Fibroblast of lung (primary cell): ENCODE measurements around the gene ADGRA3. TPM values are rescaled to one million over a fixed set of nuclear protein-coding genes. Genes with fewer than 3 reads are reported as not detected.

ENCODE experiments used
- DNase-seq, 2 donors: peaks; one replicate each; pipeline versions ENCODE4 v3.0.0 to v3.0.0-alpha.2; 2010; ENCODE audit warnings: low read depth in 2 of 2
- H2AFZ ChIP-seq: 2 replicates; pipeline ENCODE4 v1.5.1; 2012; ENCODE audit warnings: low read length, control low read depth, inconsistent platforms
- H3K27ac ChIP-seq: 2 replicates; pipeline ENCODE4 v1.5.1; 2011; ENCODE audit warnings: low read length, control low read depth; ENCODE audit not compliant: insufficient read depth
- H3K27me3 ChIP-seq: 2 replicates; pipeline ENCODE4 v1.5.1; 2011; ENCODE audit warnings: mild to moderate bottlenecking, low read length; ENCODE audit not compliant: control insufficient read depth, insufficient read depth
- H3K36me3 ChIP-seq: 2 replicates; pipeline ENCODE4 v1.5.1; 2011; ENCODE audit warnings: low read length; ENCODE audit not compliant: control insufficient read depth, insufficient read depth
- H3K4me1 ChIP-seq: 2 replicates; pipeline ENCODE4 v1.5.1; 2011; ENCODE audit warnings: low read length; ENCODE audit not compliant: control insufficient read depth, insufficient read depth; ENCODE audit errors: extremely low read depth
- H3K4me2 ChIP-seq: 2 replicates; pipeline ENCODE4 v1.5.1; 2011; ENCODE audit warnings: low read length, control low read depth; ENCODE audit not compliant: insufficient read depth; ENCODE audit errors: extremely low read depth
- H3K4me3 ChIP-seq, 4 experiments: fragments of 200-600 bp in 1 of 4; sonication (generic) in 1 of 4; replicated peaks in 1 of 4; 2 replicates each; pipeline ENCODE4 v1.5.1; 2011 to 2016; ENCODE audit warnings: low read length in 4 of 4, low read depth in 3 of 4, mild to moderate bottlenecking in 3 of 4, control low read depth in 2 of 4, inconsistent platforms in 1 of 4, mixed read lengths in 1 of 4; ENCODE audit not compliant: insufficient read depth in 1 of 4; ENCODE audit errors: control extremely low read depth in 1 of 4
- H3K79me2 ChIP-seq: 2 replicates; pipeline ENCODE4 v1.5.1; 2012; ENCODE audit warnings: mild to moderate bottlenecking, low read length, inconsistent platforms; ENCODE audit not compliant: control insufficient read depth, insufficient read depth
- H3K9ac ChIP-seq: 2 replicates; pipeline ENCODE4 v1.5.1; 2011; ENCODE audit warnings: mild to moderate bottlenecking, low read length, control low read depth; ENCODE audit not compliant: insufficient read depth
- H3K9me3 ChIP-seq: 2 replicates; pipeline ENCODE4 v1.5.1; 2012; ENCODE audit warnings: low read depth, low read length; ENCODE audit not compliant: control insufficient read depth, insufficient read depth
- H4K20me1 ChIP-seq: 2 replicates; pipeline ENCODE4 v1.5.1; 2011; ENCODE audit warnings: low read length; ENCODE audit not compliant: control insufficient read depth, insufficient read depth; ENCODE audit errors: extremely low read depth
- EZH2 ChIP-seq: IDR thresholded peaks from 2 replicates; pipeline ENCODE4 v1.5.1; 2012; ENCODE audit warnings: low read length, control low read depth, mild to moderate bottlenecking; ENCODE audit errors: missing control alignments
- polyA plus RNA-seq, 2 donors: library from polyadenylated mRNA; depleted of rRNA in 1 of 2; stranded (reverse) in 1 of 2; unstranded in 1 of 2; fragments of >200 nt; gene quantifications; 2 replicates each; pipeline ENCODE4 v1.2.1, GENCODE V29; 2011 to 2012; ENCODE audit warnings: missing spikeins in 1 of 2
- total RNA-seq: library from RNA; depleted of rRNA; stranded (reverse); fragments of >200 nt; gene quantifications from 2 replicates; pipeline ENCODE4 v1.2.1, GENCODE V29; 2014
- TF ChIP-seq, protein P1 (sequence below), 2 donors: IDR thresholded peaks in 1 of 2; conservative IDR thresholded peaks in 1 of 2; 1 replicate in 1 of 2; 2 replicates in 1 of 2; pipeline ENCODE4 v1.5.1; 2011 to 2012; ENCODE audit warnings: low read length in 2 of 2, control low read depth in 1 of 2, inconsistent platforms in 1 of 2, low read depth in 1 of 2, mild to moderate bottlenecking in 1 of 2

The ADGRA3 gene
- total and polyA plus RNA-seq, 2 donors (not counting 1 experiment from before 2014, with no cell fraction given), result 13.0 to 15.2 TPM

DNA sequence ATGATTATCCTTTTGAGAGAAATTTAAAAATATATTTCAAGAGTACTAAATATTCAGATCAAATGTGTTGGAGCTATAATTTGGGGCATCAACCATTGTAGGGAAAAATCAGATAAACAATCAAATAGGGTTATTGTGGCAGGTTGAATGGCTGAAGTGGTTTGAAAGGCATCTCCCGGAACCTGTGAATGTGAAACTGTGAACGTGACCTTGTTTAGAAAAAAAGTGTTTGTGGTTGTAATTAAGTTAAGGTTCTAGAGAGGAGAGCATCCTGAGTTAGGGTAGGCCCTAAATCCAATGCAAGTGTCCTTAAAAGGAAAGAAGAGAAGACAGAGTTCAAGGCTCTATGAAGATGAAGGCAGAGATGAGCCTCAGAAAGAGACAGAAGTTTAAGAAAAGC is 37.4 kb downstream of the ADGRA3 start:
- DNase-seq, result no peak
- no peak overlapping the region for H3K4me2 ChIP-seq
- no peak overlapping the region for H2AFZ ChIP-seq
- no peak overlapping the region for H3K27ac ChIP-seq
- H3K4me3 ChIP-seq, result no peak overlapping the region
- peaks cover 4% of the 10 kb centered on the region for H3K4me1 ChIP-seq
- no peaks in the 10 kb centered on the region for H3K36me3 ChIP-seq
- TF ChIP-seq, protein P1, sequence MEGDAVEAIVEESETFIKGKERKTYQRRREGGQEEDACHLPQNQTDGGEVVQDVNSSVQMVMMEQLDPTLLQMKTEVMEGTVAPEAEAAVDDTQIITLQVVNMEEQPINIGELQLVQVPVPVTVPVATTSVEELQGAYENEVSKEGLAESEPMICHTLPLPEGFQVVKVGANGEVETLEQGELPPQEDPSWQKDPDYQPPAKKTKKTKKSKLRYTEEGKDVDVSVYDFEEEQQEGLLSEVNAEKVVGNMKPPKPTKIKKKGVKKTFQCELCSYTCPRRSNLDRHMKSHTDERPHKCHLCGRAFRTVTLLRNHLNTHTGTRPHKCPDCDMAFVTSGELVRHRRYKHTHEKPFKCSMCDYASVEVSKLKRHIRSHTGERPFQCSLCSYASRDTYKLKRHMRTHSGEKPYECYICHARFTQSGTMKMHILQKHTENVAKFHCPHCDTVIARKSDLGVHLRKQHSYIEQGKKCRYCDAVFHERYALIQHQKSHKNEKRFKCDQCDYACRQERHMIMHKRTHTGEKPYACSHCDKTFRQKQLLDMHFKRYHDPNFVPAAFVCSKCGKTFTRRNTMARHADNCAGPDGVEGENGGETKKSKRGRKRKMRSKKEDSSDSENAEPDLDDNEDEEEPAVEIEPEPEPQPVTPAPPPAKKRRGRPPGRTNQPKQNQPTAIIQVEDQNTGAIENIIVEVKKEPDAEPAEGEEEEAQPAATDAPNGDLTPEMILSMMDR (conservative IDR thresholded peaks at IDR 0.05 in 1 of 2, IDR thresholded peaks at IDR 0.05 in 1 of 2; ENCODE audit: low read depth in 1 of 2, low read length in 2 of 2), result no peak
- TF ChIP-seq EZH2, result no peak
- H4K20me1 ChIP-seq, result no peaks in the 10 kb centered on the region
- H3K9ac ChIP-seq, result no peak overlapping the region
- no peaks in the 10 kb centered on the region for H3K79me2 ChIP-seq
- no peaks in the 10 kb centered on the region for H3K9me3 ChIP-seq
- H3K27me3 ChIP-seq, result no peaks in the 10 kb centered on the region

DNA sequence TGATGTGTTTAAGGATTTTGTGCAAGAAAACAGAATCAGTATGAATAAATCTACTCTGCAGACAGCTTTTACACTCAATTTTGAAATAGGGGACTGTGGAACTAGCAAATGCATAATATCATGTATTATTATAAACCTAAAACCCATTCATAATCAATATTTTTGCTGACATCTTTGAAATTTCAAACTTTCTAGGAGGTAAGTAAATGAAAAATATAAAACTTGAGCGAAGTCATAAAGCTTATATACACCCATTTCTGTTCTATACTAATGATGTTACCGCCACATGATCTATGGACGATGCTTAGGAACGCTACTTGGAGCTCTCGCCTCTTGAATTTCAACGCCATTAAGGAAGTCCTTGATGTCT is 38.1 kb downstream of the ADGRA3 start:
- no peak overlapping the region for H3K9ac ChIP-seq
- H3K36me3 ChIP-seq, result no peaks in the 10 kb centered on the region
- H3K9me3 ChIP-seq, result no peaks in the 10 kb centered on the region
- no peaks in the 10 kb centered on the region for H3K27me3 ChIP-seq
- no peak overlapping the region for H3K4me2 ChIP-seq
- H3K4me3 ChIP-seq, result no peak overlapping the region
- H3K27ac ChIP-seq, result no peak overlapping the region
- H2AFZ ChIP-seq, result no peak overlapping the region
- no peaks in the 10 kb centered on the region for H4K20me1 ChIP-seq
- DNase-seq, result no peak
- H3K79me2 ChIP-seq, result no peaks in the 10 kb centered on the region
- TF ChIP-seq, protein P1 (conservative IDR thresholded peaks at IDR 0.05 in 1 of 2, IDR thresholded peaks at IDR 0.05 in 1 of 2; ENCODE audit: low read depth in 1 of 2, low read length in 2 of 2), result no peak
- no peak for TF ChIP-seq EZH2
- H3K4me1 ChIP-seq, result peaks cover 2% of the 10 kb centered on the region

DNA sequence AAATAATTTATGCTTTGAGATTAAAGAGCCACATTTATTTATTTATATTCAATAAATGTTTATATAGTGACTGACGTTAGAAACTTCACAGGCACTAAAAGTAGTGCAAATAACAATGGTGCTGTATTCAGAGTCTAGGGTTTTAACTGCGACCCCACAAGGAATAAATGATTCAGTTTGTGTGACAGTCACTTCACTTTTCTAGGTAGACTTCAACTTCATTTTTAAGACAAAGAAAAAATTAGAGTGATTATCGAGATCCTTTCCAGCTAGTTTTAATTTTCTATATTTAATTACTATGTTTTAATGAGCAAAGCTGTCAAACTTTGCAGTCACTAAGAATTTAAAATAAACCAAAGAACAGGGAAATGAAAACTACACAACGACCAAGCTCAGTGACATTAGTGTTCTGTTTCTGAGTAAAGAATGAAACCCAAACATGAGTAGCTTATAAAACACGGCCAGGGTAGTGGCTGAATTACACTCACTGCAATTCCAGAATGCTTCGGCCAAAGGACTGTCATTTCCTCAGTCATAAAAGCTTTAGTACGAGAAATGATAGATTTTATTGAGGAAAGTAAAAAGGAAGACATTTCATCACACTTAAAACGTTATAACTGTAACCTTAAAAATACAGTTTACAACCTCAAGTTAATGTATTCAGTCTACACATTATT is 38.6 kb downstream of the ADGRA3 start:
- H3K27me3 ChIP-seq, result no peaks in the 10 kb centered on the region
- DNase-seq, result no peak
- no peak overlapping the region for H2AFZ ChIP-seq
- H3K4me1 ChIP-seq, result peaks cover 2% of the 10 kb centered on the region
- H3K4me2 ChIP-seq, result peak overlapping the region; percentile 52
- no peak for TF ChIP-seq EZH2
- TF ChIP-seq, protein P1 (conservative IDR thresholded peaks at IDR 0.05 in 1 of 2, IDR thresholded peaks at IDR 0.05 in 1 of 2; ENCODE audit: low read depth in 1 of 2, low read length in 2 of 2), result no peak
- H3K79me2 ChIP-seq, result no peaks in the 10 kb centered on the region
- no peak overlapping the region for H3K27ac ChIP-seq
- no peaks in the 10 kb centered on the region for H4K20me1 ChIP-seq
- H3K36me3 ChIP-seq, result no peaks in the 10 kb centered on the region
- H3K9me3 ChIP-seq, result no peaks in the 10 kb centered on the region
- no peak overlapping the region for H3K9ac ChIP-seq
- H3K4me3 ChIP-seq, result no peak overlapping the region
